ENCODE data around the gene PHLDA2. TPM values are rescaled to one million over a fixed set of nuclear protein-coding genes. Genes with fewer than 3 reads are reported as not detected.

The PHLDA2 gene
- total and polyA plus RNA-seq, 2 experiments from 2014 or later: 11.7 to 66.0 TPM

GRCh38 chr11:2919188-2919587 is 10.0 kb downstream of the PHLDA2 start:
- H3K9me3 ChIP-seq (ENCODE audit: low read depth): no peaks in the 10 kb centered on the region
- TF ChIP-seq EZH2 (IDR thresholded peaks at IDR 0.05; ENCODE audit: insufficient read depth, poor library complexity, severe bottlenecking): no peak
- no peak for TF ChIP-seq EZH2phosphoT487 (IDR thresholded peaks at IDR 0.05; ENCODE audit: insufficient read depth, low read depth)
- no peak for DNase-seq
- H3K9me2 ChIP-seq (ENCODE audit: insufficient read depth): no peaks in the 10 kb centered on the region
- no peaks in the 10 kb centered on the region for H3K79me2 ChIP-seq (ENCODE audit: insufficient read depth)
- H3F3A ChIP-seq (ENCODE audit: insufficient read depth): no peaks in the 10 kb centered on the region
- WGBS, 2 experiments (ENCODE audit: low coverage in 1 of 2, low lambda C conversion rate in 2 of 2, missing lambda C conversion rate in 2 of 2): 84 to 86% methylated on average over 9 of the region's 9 CpGs
- no peak overlapping the region for H3K9ac ChIP-seq
- H3K36me3 ChIP-seq (ENCODE audit: low read depth): no peaks in the 10 kb centered on the region
- H3K27me3 ChIP-seq (replicated peaks; ENCODE audit: insufficient read depth): no peaks in the 10 kb centered on the region
- in situ Hi-C loops (cut with MboI): no loop called here
- H4K20me1 ChIP-seq (ENCODE audit: insufficient read depth): no peaks in the 10 kb centered on the region
- no peak overlapping the region for H3K27ac ChIP-seq
- H2AFZ ChIP-seq: no peak overlapping the region
- H3K4me2 ChIP-seq (ENCODE audit: unreplicated experiment): no peak overlapping the region
- no peak overlapping the region for H3K4me3 ChIP-seq
- no peaks in the 10 kb centered on the region for H3K4me1 ChIP-seq (ENCODE audit: insufficient read depth)

GRCh38 chr11:2917842-2918490 is 11.3 kb downstream of the PHLDA2 start:
- H3K27me3 ChIP-seq (replicated peaks; ENCODE audit: insufficient read depth): no peaks in the 10 kb centered on the region
- no peaks in the 10 kb centered on the region for H3K36me3 ChIP-seq (ENCODE audit: low read depth)
- H3K9me2 ChIP-seq (ENCODE audit: insufficient read depth): no peaks in the 10 kb centered on the region
- TF ChIP-seq EZH2 (IDR thresholded peaks at IDR 0.05; ENCODE audit: insufficient read depth, poor library complexity, severe bottlenecking): no peak
- TF ChIP-seq EZH2phosphoT487 (IDR thresholded peaks at IDR 0.05; ENCODE audit: insufficient read depth, low read depth): no peak
- no peak for DNase-seq
- H3K4me1 ChIP-seq (ENCODE audit: insufficient read depth): peaks cover 6% of the 10 kb centered on the region
- H3K4me3 ChIP-seq: no peak overlapping the region
- H3K4me2 ChIP-seq (ENCODE audit: unreplicated experiment): no peak overlapping the region
- H3F3A ChIP-seq (ENCODE audit: insufficient read depth): no peaks in the 10 kb centered on the region
- in situ Hi-C loops (cut with MboI): no loop called here
- H2AFZ ChIP-seq: no peak overlapping the region
- WGBS, 2 experiments (ENCODE audit: low coverage in 1 of 2, low lambda C conversion rate in 2 of 2, missing lambda C conversion rate in 2 of 2): 74 to 84% methylated on average over 13 to 15 of the region's 25 CpGs
- H3K9ac ChIP-seq: no peak overlapping the region
- H4K20me1 ChIP-seq (ENCODE audit: insufficient read depth): no peaks in the 10 kb centered on the region
- H3K9me3 ChIP-seq (ENCODE audit: low read depth): no peaks in the 10 kb centered on the region
- no peak overlapping the region for H3K27ac ChIP-seq
- no peaks in the 10 kb centered on the region for H3K79me2 ChIP-seq (ENCODE audit: insufficient read depth)

GRCh38 chr11:2916892-2917645 is 12.2 kb downstream of the PHLDA2 start:
- Histone ChIP-seq H3K27ac (no peak overlapping the region), H2AFZ (no peak overlapping the region), H3K9me3 (ENCODE audit: low read depth) (no peaks in the 10 kb centered on the region), H3K9me2 (ENCODE audit: insufficient read depth) (no peaks in the 10 kb centered on the region), H4K20me1 (ENCODE audit: insufficient read depth) (no peaks in the 10 kb centered on the region), H3K36me3 (ENCODE audit: low read depth) (no peaks in the 10 kb centered on the region), H3K4me1 (ENCODE audit: insufficient read depth) (peaks cover 13% of the 10 kb centered on the region), H3F3A (ENCODE audit: insufficient read depth) (no peaks in the 10 kb centered on the region), H3K4me2 (ENCODE audit: unreplicated experiment) (no peak overlapping the region), H3K9ac (no peak overlapping the region), H3K4me3 (no peak overlapping the region), H3K27me3 (replicated peaks; ENCODE audit: insufficient read depth) (no peaks in the 10 kb centered on the region), H3K79me2 (ENCODE audit: insufficient read depth) (no peaks in the 10 kb centered on the region)
- 91 to 94% methylated on average over 10 to 16 of the region's 16 CpGs for WGBS, 2 experiments (ENCODE audit: low coverage in 1 of 2, low lambda C conversion rate in 2 of 2, missing lambda C conversion rate in 2 of 2)
- TF ChIP-seq EZH2phosphoT487 (IDR thresholded peaks at IDR 0.05; ENCODE audit: insufficient read depth, low read depth) (no peak), EZH2 (IDR thresholded peaks at IDR 0.05; ENCODE audit: insufficient read depth, poor library complexity, severe bottlenecking) (no peak)
- in situ Hi-C loops (cut with MboI): no loop called here
- DNase-seq: no peak

GRCh38 chr11:2916114-2916891 is 12.9 kb downstream of the PHLDA2 start:
- H3K36me3 ChIP-seq (ENCODE audit: low read depth): no peaks in the 10 kb centered on the region
- TF ChIP-seq EZH2phosphoT487 (IDR thresholded peaks at IDR 0.05; ENCODE audit: insufficient read depth, low read depth) (no peak), EZH2 (IDR thresholded peaks at IDR 0.05; ENCODE audit: insufficient read depth, poor library complexity, severe bottlenecking) (no peak)
- no peaks in the 10 kb centered on the region for H3K9me3 ChIP-seq (ENCODE audit: low read depth)
- in situ Hi-C loops (cut with MboI): no loop called here
- no peak overlapping the region for H3K27ac ChIP-seq
- H3K9me2 ChIP-seq (ENCODE audit: insufficient read depth): no peaks in the 10 kb centered on the region
- H2AFZ ChIP-seq: no peak overlapping the region
- H3K79me2 ChIP-seq (ENCODE audit: insufficient read depth): no peaks in the 10 kb centered on the region
- no peaks in the 10 kb centered on the region for H3F3A ChIP-seq (ENCODE audit: insufficient read depth)
- H3K9ac ChIP-seq: no peak overlapping the region
- no peak for DNase-seq
- H3K4me3 ChIP-seq: no peak overlapping the region
- peaks cover 13% of the 10 kb centered on the region for H3K4me1 ChIP-seq (ENCODE audit: insufficient read depth)
- H3K4me2 ChIP-seq (ENCODE audit: unreplicated experiment): no peak overlapping the region
- H4K20me1 ChIP-seq (ENCODE audit: insufficient read depth): no peaks in the 10 kb centered on the region
- no peaks in the 10 kb centered on the region for H3K27me3 ChIP-seq (replicated peaks; ENCODE audit: insufficient read depth)
- 88 to 91% methylated on average over 20 of the region's 20 CpGs for WGBS, 2 experiments (ENCODE audit: low coverage in 1 of 2, low lambda C conversion rate in 2 of 2, missing lambda C conversion rate in 2 of 2)
